Effector memory CD4-positive, alpha-beta T cell (primary cell): ENCODE data around the gene VPS33A.

ENCODE experiments used
- DNase-seq, 3 donors: peaks; one replicate each; pipeline ENCODE4 v3.0.0-alpha.2; 2020
- H3K27ac ChIP-seq: 2 replicates; pipeline ENCODE4 v1.7.0; 2013; ENCODE audit warnings: mild to moderate bottlenecking, low read length, moderate library complexity; ENCODE audit not compliant: insufficient read depth, poor library complexity, severe bottlenecking
- H3K27me3 ChIP-seq: replicated peaks from 2 replicates; pipeline ENCODE4 v1.7.0; 2013; ENCODE audit warnings: mild to moderate bottlenecking, low read length; ENCODE audit not compliant: insufficient read depth, control insufficient read depth, poor library complexity, severe bottlenecking
- H3K36me3 ChIP-seq: 2 replicates; pipeline ENCODE4 v1.7.0; 2013; ENCODE audit warnings: mild to moderate bottlenecking, low read length, moderate library complexity; ENCODE audit not compliant: control insufficient read depth, insufficient read depth
- H3K4me1 ChIP-seq: 2 replicates; pipeline ENCODE4 v1.7.0; 2013; ENCODE audit warnings: low read length, mild to moderate bottlenecking; ENCODE audit not compliant: control insufficient read depth, insufficient read depth, poor library complexity, severe bottlenecking
- H3K4me3 ChIP-seq: 2 replicates; pipeline ENCODE4 v1.7.0; 2013; ENCODE audit warnings: low read length, low read depth, mild to moderate bottlenecking; ENCODE audit not compliant: insufficient read depth, poor library complexity, severe bottlenecking
- H3K9me3 ChIP-seq: 2 replicates; pipeline ENCODE4 v1.7.0; 2013; ENCODE audit warnings: mild to moderate bottlenecking, low read length, moderate library complexity; ENCODE audit not compliant: control insufficient read depth

The VPS33A gene

DNA sequence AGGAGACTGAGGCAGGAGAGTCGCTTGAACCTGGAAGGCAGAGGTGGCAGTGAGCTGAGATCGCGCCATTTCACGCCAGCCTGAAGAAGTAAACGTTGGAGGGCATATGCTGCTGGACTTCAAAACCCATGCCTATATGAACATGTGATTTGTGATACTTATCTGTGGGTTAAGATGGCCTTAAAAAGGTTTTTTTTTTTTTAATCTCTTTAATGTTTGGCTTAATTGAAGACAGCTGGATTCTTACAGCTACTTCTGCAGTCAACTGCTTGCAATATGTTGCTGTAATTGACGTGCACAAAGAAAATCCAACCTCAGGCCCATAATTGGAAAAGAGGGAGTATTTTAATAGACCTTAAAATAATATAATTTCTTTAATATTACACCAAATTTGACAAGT is 64.3 kb downstream of the VPS33A start:
- no peak for DNase-seq
- Histone ChIP-seq H3K36me3 (no peaks in the 10 kb centered on the region), H3K9me3 (no peaks in the 10 kb centered on the region), H3K27me3 (no peaks in the 10 kb centered on the region), H3K27ac (no peak overlapping the region), H3K4me1 (peaks cover 10% of the 10 kb centered on the region), H3K4me3 (no peak overlapping the region)

DNA sequence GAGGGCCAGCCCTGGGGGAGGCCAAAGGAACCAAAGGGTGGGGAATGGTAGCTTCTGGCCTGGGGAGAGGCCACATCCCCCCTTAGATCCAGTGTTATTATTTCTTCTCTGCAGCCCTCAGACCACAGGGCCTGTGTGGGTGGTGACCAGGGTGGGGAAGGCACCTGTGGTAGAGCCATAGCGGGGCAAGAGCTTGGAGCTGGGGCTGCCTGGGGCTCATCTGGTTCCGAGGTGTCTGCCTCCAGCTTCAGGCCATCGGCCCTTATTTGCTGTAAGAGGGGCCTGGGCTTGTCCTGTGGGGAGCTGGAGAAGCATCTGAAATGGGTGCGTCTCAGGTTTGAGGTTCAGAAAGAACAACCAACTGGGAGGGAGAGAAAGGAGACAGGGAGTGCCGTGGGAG is 64.9 kb downstream of the VPS33A start:
- DNase-seq, result no peak
- H3K36me3 ChIP-seq, result no peaks in the 10 kb centered on the region
- H3K27me3 ChIP-seq, result no peaks in the 10 kb centered on the region
- H3K27ac ChIP-seq, result no peak overlapping the region
- H3K4me1 ChIP-seq, result peaks cover 10% of the 10 kb centered on the region
- no peaks in the 10 kb centered on the region for H3K9me3 ChIP-seq
- H3K4me3 ChIP-seq, result no peak overlapping the region

DNA sequence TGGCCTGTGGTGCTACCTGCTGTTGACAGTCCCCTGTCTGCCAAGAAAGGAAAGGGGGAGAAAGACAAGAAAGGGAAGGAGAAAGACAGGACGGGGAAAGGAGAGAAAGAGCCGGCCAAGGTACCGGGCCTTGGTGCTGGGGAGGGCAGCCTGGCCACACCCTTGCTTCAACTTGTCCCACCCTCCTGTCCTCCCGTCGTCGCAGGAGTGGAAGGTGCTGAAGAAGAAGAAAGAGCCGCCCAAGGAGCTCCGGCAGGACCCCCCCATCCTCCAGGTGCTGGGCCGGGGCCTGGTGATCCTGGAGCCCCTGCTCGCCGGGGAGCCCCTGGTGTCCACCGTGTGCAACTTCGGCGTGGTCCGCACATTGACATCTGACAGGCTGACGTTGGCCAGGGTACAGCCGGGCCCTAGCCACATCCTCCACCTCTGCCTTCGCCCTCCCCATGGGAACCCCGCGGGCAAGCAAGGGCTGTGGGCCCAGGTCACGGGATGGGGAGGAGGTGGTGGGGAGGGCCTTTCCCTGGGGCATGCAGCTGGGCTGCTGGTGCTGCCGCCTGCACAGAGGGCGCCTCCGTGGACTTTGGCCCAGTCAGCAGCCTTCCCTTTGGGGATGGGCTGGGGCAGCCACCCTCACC is 65.6 kb downstream of the VPS33A start:
- no peaks in the 10 kb centered on the region for H3K36me3 ChIP-seq
- peaks cover 10% of the 10 kb centered on the region for H3K4me1 ChIP-seq
- no peaks in the 10 kb centered on the region for H3K27me3 ChIP-seq
- no peak overlapping the region for H3K27ac ChIP-seq
- H3K4me3 ChIP-seq, result no peak overlapping the region
- H3K9me3 ChIP-seq, result no peaks in the 10 kb centered on the region
- DNase-seq, result no peak

GRCh38 chr12:122199484-122200355 is 66.6 kb downstream of the VPS33A start:
- H3K4me3 ChIP-seq, result no peak overlapping the region
- no peaks in the 10 kb centered on the region for H3K9me3 ChIP-seq
- no peaks in the 10 kb centered on the region for H3K27me3 ChIP-seq
- H3K36me3 ChIP-seq, result no peaks in the 10 kb centered on the region
- DNase-seq, result no peak
- H3K27ac ChIP-seq, result no peak overlapping the region
- H3K4me1 ChIP-seq, result peaks cover 10% of the 10 kb centered on the region

GRCh38 chr12:122197612-122197966 is 68.7 kb downstream of the VPS33A start:
- H3K27ac ChIP-seq, result no peak overlapping the region
- H3K27me3 ChIP-seq, result no peaks in the 10 kb centered on the region
- DNase-seq, result no peak
- H3K9me3 ChIP-seq, result no peaks in the 10 kb centered on the region
- no peak overlapping the region for H3K4me3 ChIP-seq
- peaks cover under 1% of the 10 kb centered on the region for H3K4me1 ChIP-seq
- H3K36me3 ChIP-seq, result no peaks in the 10 kb centered on the region

DNA sequence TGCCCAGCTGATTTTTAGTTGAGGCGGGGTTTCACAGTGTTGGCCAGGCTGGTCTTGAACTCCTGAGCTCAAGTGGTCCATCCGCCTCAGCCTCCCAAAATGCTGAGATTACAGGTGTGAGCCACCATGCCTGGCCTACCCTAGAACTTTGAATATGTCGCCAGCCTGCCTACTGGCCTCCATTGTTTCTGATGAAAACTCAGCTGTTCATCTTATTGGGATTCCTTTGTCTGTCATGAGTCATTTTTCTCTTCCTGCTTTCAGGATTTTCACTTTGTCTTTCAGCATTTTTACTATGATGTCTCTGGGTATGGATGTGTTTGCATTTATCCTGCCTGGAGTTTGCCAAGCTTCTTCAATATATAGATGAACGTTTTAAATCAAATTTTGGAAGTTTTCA is 70.9 kb downstream of the VPS33A start:
- Histone ChIP-seq H3K4me3 (no peak overlapping the region), H3K36me3 (no peaks in the 10 kb centered on the region), H3K4me1 (no peaks in the 10 kb centered on the region), H3K27ac (no peak overlapping the region), H3K9me3 (no peaks in the 10 kb centered on the region), H3K27me3 (no peaks in the 10 kb centered on the region)
- no peak for DNase-seq

GRCh38 chr12:122194804-122195203 is 71.5 kb downstream of the VPS33A start:
- Histone ChIP-seq H3K9me3 (no peaks in the 10 kb centered on the region), H3K27me3 (no peaks in the 10 kb centered on the region), H3K4me1 (no peaks in the 10 kb centered on the region), H3K4me3 (no peak overlapping the region), H3K27ac (no peak overlapping the region), H3K36me3 (no peaks in the 10 kb centered on the region)
- DNase-seq, result no peak

GRCh38 chr12:122192441-122192840 is 73.9 kb downstream of the VPS33A start:
- no peaks in the 10 kb centered on the region for H3K9me3 ChIP-seq
- H3K4me1 ChIP-seq, result no peaks in the 10 kb centered on the region
- H3K27ac ChIP-seq, result no peak overlapping the region
- no peaks in the 10 kb centered on the region for H3K27me3 ChIP-seq
- no peak for DNase-seq
- no peaks in the 10 kb centered on the region for H3K36me3 ChIP-seq
- H3K4me3 ChIP-seq, result no peak overlapping the region

- Histone ChIP-seq H3K27ac (no peak overlapping the region), H3K27me3 (no peaks in the 10 kb centered on the region), H3K4me3 (no peak overlapping the region), H3K4me1 (no peaks in the 10 kb centered on the region), H3K9me3 (no peaks in the 10 kb centered on the region), H3K36me3 (no peaks in the 10 kb centered on the region)
- peak in 1 of 3 donors; percentile 34 for DNase-seq
Measured at GRCh38 chr12:122190842-122191668, 75.2 kb downstream of the VPS33A start.
